H1 (cell line): Measurements from ENCODE around the gene KREMEN1.

Source experiments
- BRCA1 ChIP-seq: IDR thresholded peaks from 2 replicates; pipeline ENCODE4 v1.6.1; 2012; ENCODE audit warnings: low read depth, low read length, improper control_type of control experiment
- EZH2 ChIP-seq: fragments of 200-600 bp; sonication (generic); IDR thresholded peaks from 2 replicates; pipeline ENCODE4 v1.7.1; 2012; ENCODE audit warnings: low read depth, mild to moderate bottlenecking, moderate library complexity, low read length, inconsistent platforms; ENCODE audit not compliant: severe bottlenecking
- RFX5 ChIP-seq: IDR thresholded peaks from 2 replicates; pipeline ENCODE4 v1.6.1; 2011; ENCODE audit warnings: low read depth, low read length, improper control_type of control experiment, borderline replicate concordance
- TF ChIP-seq, protein P1 (sequence below), 3 experiments: IDR thresholded peaks; 1 replicate in 2 of 3; 2 replicates in 1 of 3; pipeline versions ENCODE4 v1.5.1 to v1.6.1; 2011; ENCODE audit warnings: low read length in 3 of 3, mild to moderate bottlenecking in 3 of 3, inconsistent platforms in 2 of 3, low read depth in 1 of 3, moderate library complexity in 1 of 3; ENCODE audit not compliant: insufficient read depth in 1 of 3; ENCODE audit errors: control extremely low read depth in 1 of 3

DNA sequence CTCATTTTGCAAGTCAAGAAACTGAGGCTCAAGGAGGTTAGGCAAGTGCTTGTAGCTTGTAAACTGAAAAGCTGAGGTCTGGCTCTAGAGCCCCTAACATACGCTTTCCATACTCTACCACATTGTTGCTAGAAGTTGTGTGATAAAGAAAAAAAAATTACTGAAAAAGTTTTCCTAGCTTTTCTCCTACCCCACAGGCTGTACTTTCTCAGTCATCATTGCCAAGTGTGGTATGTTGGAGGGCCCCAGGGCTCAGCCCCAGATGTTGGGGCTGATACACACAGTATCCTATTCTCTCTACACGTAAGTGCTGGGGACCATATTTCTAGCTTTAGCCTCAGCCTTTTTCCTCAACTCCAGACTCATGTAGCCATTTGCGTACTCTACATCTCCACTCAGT, 16.0 kb downstream of the KREMEN1 start:
- TF ChIP-seq EZH2 (no peak), RFX5 (no peak), BRCA1 (no peak)
- TF ChIP-seq, protein P1, sequence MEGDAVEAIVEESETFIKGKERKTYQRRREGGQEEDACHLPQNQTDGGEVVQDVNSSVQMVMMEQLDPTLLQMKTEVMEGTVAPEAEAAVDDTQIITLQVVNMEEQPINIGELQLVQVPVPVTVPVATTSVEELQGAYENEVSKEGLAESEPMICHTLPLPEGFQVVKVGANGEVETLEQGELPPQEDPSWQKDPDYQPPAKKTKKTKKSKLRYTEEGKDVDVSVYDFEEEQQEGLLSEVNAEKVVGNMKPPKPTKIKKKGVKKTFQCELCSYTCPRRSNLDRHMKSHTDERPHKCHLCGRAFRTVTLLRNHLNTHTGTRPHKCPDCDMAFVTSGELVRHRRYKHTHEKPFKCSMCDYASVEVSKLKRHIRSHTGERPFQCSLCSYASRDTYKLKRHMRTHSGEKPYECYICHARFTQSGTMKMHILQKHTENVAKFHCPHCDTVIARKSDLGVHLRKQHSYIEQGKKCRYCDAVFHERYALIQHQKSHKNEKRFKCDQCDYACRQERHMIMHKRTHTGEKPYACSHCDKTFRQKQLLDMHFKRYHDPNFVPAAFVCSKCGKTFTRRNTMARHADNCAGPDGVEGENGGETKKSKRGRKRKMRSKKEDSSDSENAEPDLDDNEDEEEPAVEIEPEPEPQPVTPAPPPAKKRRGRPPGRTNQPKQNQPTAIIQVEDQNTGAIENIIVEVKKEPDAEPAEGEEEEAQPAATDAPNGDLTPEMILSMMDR (IDR thresholded peaks at IDR 0.05; ENCODE audit: control extremely low read depth in 1 of 3, insufficient read depth in 1 of 3, low read depth in 1 of 3, low read length in 3 of 3): no peak
